Parathyroid adenoma (tissue), 2 donors: ENCODE results near the gene RARA.
A peak's percentile ranks its signal among the peaks of the same experiment; 100 is the strongest.

Experiments
- H2AFZ ChIP-seq: fragments of 300-600 bp; sonication (generic); one replicate; pipeline ENCODE4 v1.7.0; 2017; ENCODE audit warnings: antibody characterized with exemption, mild to moderate bottlenecking
- H3K27ac ChIP-seq: fragments of 300-600 bp; sonication (generic); one replicate; pipeline ENCODE4 v1.7.0; 2017
- H3K27me3 ChIP-seq: fragments of 300-600 bp; sonication (generic); one replicate; pipeline ENCODE4 v1.7.0; 2017; ENCODE audit warnings: low read length; ENCODE audit not compliant: control insufficient read depth, insufficient read depth
- H3K36me3 ChIP-seq: fragments of 300-600 bp; sonication (generic); one replicate; pipeline ENCODE4 v1.7.0; 2017; ENCODE audit warnings: low read length; ENCODE audit not compliant: control insufficient read depth, insufficient read depth
- H3K4me1 ChIP-seq: fragments of 300-600 bp; sonication (generic); one replicate; pipeline ENCODE4 v1.7.0; 2017; ENCODE audit warnings: control low read depth
- H3K4me2 ChIP-seq: fragments of 300-600 bp; sonication (generic); one replicate; pipeline ENCODE4 v1.7.0; 2017; ENCODE audit warnings: low read length
- H3K4me3 ChIP-seq: fragments of 300-600 bp; sonication (generic); one replicate; pipeline ENCODE4 v1.7.0; 2017; ENCODE audit warnings: low read depth, low read length
- H3K79me2 ChIP-seq: fragments of 300-600 bp; sonication (generic); one replicate; pipeline ENCODE4 v1.7.0; 2017; ENCODE audit warnings: control low read depth
- H3K9ac ChIP-seq: fragments of 300-600 bp; sonication (generic); one replicate; pipeline ENCODE4 v1.7.0; 2017; ENCODE audit warnings: mild to moderate bottlenecking
- H3K9me3 ChIP-seq: fragments of 300-600 bp; sonication (generic); one replicate; pipeline ENCODE4 v1.7.0; 2017; ENCODE audit warnings: low read length; ENCODE audit not compliant: control insufficient read depth
- CTCF ChIP-seq: fragments of 300-600 bp; sonication (generic); IDR thresholded peaks from one replicate; pipeline ENCODE4 v1.7.0; 2017; ENCODE audit warnings: antibody characterized with exemption, mild to moderate bottlenecking
- donor health status: primary hyperparathyroidism.

The RARA gene

GRCh38 chr17:40327244-40327729 is 18.3 kb downstream of the RARA start:
- peaks cover 19% of the 10 kb centered on the region for H3K79me2 ChIP-seq
- H3K9ac ChIP-seq, result no peak overlapping the region
- no peak for TF ChIP-seq CTCF
- H2AFZ ChIP-seq, result no peak overlapping the region
- H3K9me3 ChIP-seq, result no peaks in the 10 kb centered on the region
- no peaks in the 10 kb centered on the region for H3K36me3 ChIP-seq
- H3K27me3 ChIP-seq, result no peaks in the 10 kb centered on the region
- H3K4me1 ChIP-seq, result peaks cover 52% of the 10 kb centered on the region
- no peak overlapping the region for H3K4me3 ChIP-seq
- H3K4me2 ChIP-seq, result peak overlapping the region; percentile 22
- H3K27ac ChIP-seq, result peak overlapping the region; percentile 60

- peaks cover 14% of the 10 kb centered on the region for H3K79me2 ChIP-seq
- H3K36me3 ChIP-seq, result no peaks in the 10 kb centered on the region
- H3K4me1 ChIP-seq, result peaks cover 51% of the 10 kb centered on the region
- H3K4me3 ChIP-seq, result no peak overlapping the region
- no peaks in the 10 kb centered on the region for H3K9me3 ChIP-seq
- peak overlapping the region; percentile 27 for H3K27ac ChIP-seq
- no peak overlapping the region for H2AFZ ChIP-seq
- H3K4me2 ChIP-seq, result no peak overlapping the region
- TF ChIP-seq CTCF, result no peak
- no peak overlapping the region for H3K9ac ChIP-seq
- no peaks in the 10 kb centered on the region for H3K27me3 ChIP-seq
Observed at GRCh38 chr17:40327735-40328385, 18.9 kb downstream of the RARA start.

- Histone ChIP-seq H3K4me1 (peaks cover 48% of the 10 kb centered on the region), H3K9ac (no peak overlapping the region)
- TF ChIP-seq CTCF, result no peak
Observed at GRCh38 chr17:40328386-40328766, 19.4 kb downstream of the RARA start.

GRCh38 chr17:40329839-40330794 is 21.1 kb downstream of the RARA start:
- no peaks in the 10 kb centered on the region for H3K27me3 ChIP-seq
- no peak overlapping the region for H3K4me3 ChIP-seq
- H3K4me2 ChIP-seq, result peak overlapping the region; percentile 24
- no peak for TF ChIP-seq CTCF
- H3K27ac ChIP-seq, result peak overlapping the region; percentile 71
- no peak overlapping the region for H3K9ac ChIP-seq
- H3K4me1 ChIP-seq, result peaks cover 55% of the 10 kb centered on the region
- H3K79me2 ChIP-seq, result peaks cover 23% of the 10 kb centered on the region
- H2AFZ ChIP-seq, result no peak overlapping the region
- no peaks in the 10 kb centered on the region for H3K9me3 ChIP-seq
- no peaks in the 10 kb centered on the region for H3K36me3 ChIP-seq

More at GRCh38 chr17:40328386-40328766, 19.4 kb downstream of the RARA start:
- Histone ChIP-seq H3K27ac (peak overlapping the region; percentile 27), H3K27me3 (no peaks in the 10 kb centered on the region), H2AFZ (no peak overlapping the region), H3K4me2 (no peak overlapping the region), H3K79me2 (peaks cover 12% of the 10 kb centered on the region), H3K9me3 (no peaks in the 10 kb centered on the region), H3K4me3 (no peak overlapping the region), H3K36me3 (no peaks in the 10 kb centered on the region)
